Right lobe of liver (tissue), 4 donors: ENCODE measurements around the gene LRRC7.

Experiments
- POLR2A ChIP-seq: fragments of 450-650 bp; IDR thresholded peaks from one replicate; pipeline ENCODE4 v1.6.1; 2017; ENCODE audit warnings: antibody characterized with exemption, mild to moderate bottlenecking
- TF ChIP-seq, protein P1 (sequence below), 4 donors: fragments of 200-600 bp in 3 of 4; fragments of 450-650 bp in 1 of 4; IDR thresholded peaks; one replicate each; pipeline versions ENCODE4 v1.5.1 to v1.8.0; 2016 to 2022; ENCODE audit warnings: antibody characterized with exemption in 4 of 4, mild to moderate bottlenecking in 2 of 4
- donor health status: DM: no; HTN: no; CAD: no.
- donor health status: DM: no; HTN: no; CAD: no.
- donor health status: DM: no; HTN: yes; CAD: no.

DNA sequence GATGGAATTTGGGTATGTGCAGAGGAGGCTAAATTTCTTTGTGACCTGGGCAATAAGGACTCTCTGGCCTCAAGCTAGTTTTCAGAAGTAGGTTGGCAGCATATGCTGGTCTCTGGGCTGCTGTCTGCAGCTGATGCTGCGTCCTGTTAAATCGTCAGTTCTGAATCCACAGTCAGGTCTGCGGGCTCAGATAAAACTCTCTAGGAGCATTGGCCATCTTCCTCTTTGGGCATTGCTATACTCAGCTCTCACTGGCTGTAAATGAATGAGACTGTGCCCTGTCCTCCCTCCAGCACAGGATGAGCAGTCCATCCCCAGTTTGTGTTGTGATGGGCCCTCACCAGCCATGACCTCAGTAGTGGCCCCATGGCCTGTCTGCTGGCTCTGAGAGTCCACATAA lies 365.0 kb downstream of the LRRC7 start:
- no peak for TF ChIP-seq POLR2A
- TF ChIP-seq, protein P1, sequence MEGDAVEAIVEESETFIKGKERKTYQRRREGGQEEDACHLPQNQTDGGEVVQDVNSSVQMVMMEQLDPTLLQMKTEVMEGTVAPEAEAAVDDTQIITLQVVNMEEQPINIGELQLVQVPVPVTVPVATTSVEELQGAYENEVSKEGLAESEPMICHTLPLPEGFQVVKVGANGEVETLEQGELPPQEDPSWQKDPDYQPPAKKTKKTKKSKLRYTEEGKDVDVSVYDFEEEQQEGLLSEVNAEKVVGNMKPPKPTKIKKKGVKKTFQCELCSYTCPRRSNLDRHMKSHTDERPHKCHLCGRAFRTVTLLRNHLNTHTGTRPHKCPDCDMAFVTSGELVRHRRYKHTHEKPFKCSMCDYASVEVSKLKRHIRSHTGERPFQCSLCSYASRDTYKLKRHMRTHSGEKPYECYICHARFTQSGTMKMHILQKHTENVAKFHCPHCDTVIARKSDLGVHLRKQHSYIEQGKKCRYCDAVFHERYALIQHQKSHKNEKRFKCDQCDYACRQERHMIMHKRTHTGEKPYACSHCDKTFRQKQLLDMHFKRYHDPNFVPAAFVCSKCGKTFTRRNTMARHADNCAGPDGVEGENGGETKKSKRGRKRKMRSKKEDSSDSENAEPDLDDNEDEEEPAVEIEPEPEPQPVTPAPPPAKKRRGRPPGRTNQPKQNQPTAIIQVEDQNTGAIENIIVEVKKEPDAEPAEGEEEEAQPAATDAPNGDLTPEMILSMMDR (IDR thresholded peaks at IDR 0.05) = no peak
